Ureter (tissue), 1 donor: ENCODE measurements around the gene MBP. TPM values are rescaled to one million over a fixed set of nuclear protein-coding genes. Genes with fewer than 3 reads are reported as not detected.

Experiments
- DNase-seq: peaks from one replicate; pipeline ENCODE4 v3.0.0-alpha.2; 2020; ENCODE audit warnings: low spot score
- total RNA-seq: library from RNA; stranded (reverse); gene quantifications from one replicate; pipeline ENCODE4 v1.2.4, GENCODE V29; 2023
- donor health status: DM: yes; HTN: yes; CAD: no.

The MBP gene
- total RNA-seq, 1 donor from 2014 or later = 78.7 TPM

- DNase-seq = peak; percentile 10
These were observed 66.5 kb downstream of the MBP start for GRCh38 chr18:77066101-77066500.

GRCh38 chr18:77065221-77065981 is 67.2 kb downstream of the MBP start:
- DNase-seq = no peak

- peak; percentile 51 for DNase-seq
These were observed 69.3 kb downstream of the MBP start for GRCh38 chr18:77063260-77063659.

GRCh38 chr18:77062518-77063003 is 70.0 kb downstream of the MBP start:
- DNase-seq = peak; percentile 18

- peak; percentile 56 for DNase-seq
These were observed 70.6 kb downstream of the MBP start for GRCh38 chr18:77061946-77062517.

- DNase-seq = peak; percentile 35
These were observed 71.2 kb downstream of the MBP start for GRCh38 chr18:77061281-77061945.

- DNase-seq = no peak
These were observed 72.4 kb downstream of the MBP start for GRCh38 chr18:77060151-77060550.

- DNase-seq = peak; percentile 41
These were observed 73.2 kb downstream of the MBP start for GRCh38 chr18:77059294-77059916.

- DNase-seq = no peak
These were observed 74.2 kb downstream of the MBP start for GRCh38 chr18:77058290-77058835.

- no peak for DNase-seq
These were observed 75.6 kb downstream of the MBP start for GRCh38 chr18:77057006-77057395.

GRCh38 chr18:77056344-77057005 is 76.1 kb downstream of the MBP start:
- DNase-seq = no peak

- DNase-seq = no peak
These were observed 76.9 kb downstream of the MBP start for GRCh38 chr18:77055429-77056300.

GRCh38 chr18:77054606-77055428 is 77.8 kb downstream of the MBP start:
- DNase-seq = peak; percentile 84

GRCh38 chr18:77054288-77054605 is 78.3 kb downstream of the MBP start:
- no peak for DNase-seq

GRCh38 chr18:77053616-77054287 is 78.8 kb downstream of the MBP start:
- DNase-seq = no peak

- no peak for DNase-seq
These were observed 79.6 kb downstream of the MBP start for GRCh38 chr18:77052983-77053309.

- no peak for DNase-seq
These were observed 80.1 kb downstream of the MBP start for GRCh38 chr18:77052297-77052982.

- DNase-seq = no peak
These were observed 80.8 kb downstream of the MBP start for GRCh38 chr18:77051581-77052296.
